ENCODE data around the gene ZC3H10.
"Not testable (repeated sequence)": the region's sequence is repeated elsewhere in the genome, so short reads cannot be mapped to it uniquely, and the experiment has no call there.

ZC3H10 gene

GRCh38 chr12:56154818-56155217, 36.8 kb downstream of the ZC3H10 start:
- no peak for DNase-seq (ENCODE audit: low spot score)

GRCh38 chr12:56155256-56155845, 37.3 kb downstream of the ZC3H10 start:
- DNase-seq (ENCODE audit: low spot score): no peak

GRCh38 chr12:56156464-56157200, 38.6 kb downstream of the ZC3H10 start:
- DNase-seq (ENCODE audit: low spot score): not testable (repeated sequence)

GRCh38 chr12:56157201-56158028, 39.3 kb downstream of the ZC3H10 start:
- peak; percentile 75 for DNase-seq (ENCODE audit: low spot score)

GRCh38 chr12:56158029-56158925, 40.2 kb downstream of the ZC3H10 start, which contains the start of gene MYL6:
TSS of gene MYL6 (plus strand) at chr12:56158359. CDS start at chr12:56158402, 43 bp downstream.
- peak; percentile 90 for DNase-seq (ENCODE audit: low spot score)

GRCh38 chr12:56158926-56159461, 40.9 kb downstream of the ZC3H10 start:
- DNase-seq (ENCODE audit: low spot score): peak; percentile 64

GRCh38 chr12:56159482-56160192, 41.6 kb downstream of the ZC3H10 start:
- no peak for DNase-seq (ENCODE audit: low spot score)

GRCh38 chr12:56160193-56160763, 42.2 kb downstream of the ZC3H10 start:
- no peak for DNase-seq (ENCODE audit: low spot score)

- DNase-seq (ENCODE audit: low spot score): no peak
These were observed 43.0 kb downstream of the ZC3H10 start for GRCh38 chr12:56160894-56161689.

GRCh38 chr12:56161690-56162351, 43.8 kb downstream of the ZC3H10 start:
- DNase-seq (ENCODE audit: low spot score): no peak

GRCh38 chr12:56162468-56163290, 44.6 kb downstream of the ZC3H10 start:
- DNase-seq (ENCODE audit: low spot score): no peak

- peak; percentile 24 for DNase-seq (ENCODE audit: low spot score)
These were observed 45.7 kb downstream of the ZC3H10 start for GRCh38 chr12:56163533-56164344.

GRCh38 chr12:56164345-56164729, 46.3 kb downstream of the ZC3H10 start:
- no peak for DNase-seq (ENCODE audit: low spot score)

GRCh38 chr12:56165369-56165768, 47.3 kb downstream of the ZC3H10 start:
- DNase-seq (ENCODE audit: low spot score): no peak

- no peak for DNase-seq (ENCODE audit: low spot score)
These were observed 51.2 kb downstream of the ZC3H10 start for GRCh38 chr12:56169229-56169759.

- no peak for DNase-seq (ENCODE audit: low spot score)
These were observed 54.8 kb downstream of the ZC3H10 start for GRCh38 chr12:56172839-56173238.

Data from iPS-NIHi11 (cell line).